ENCODE results near the gene HPS4.

HPS4 gene

GRCh38 chr22:26496456-26496855 is 12.9 kb upstream of the HPS4 start:
- DNase-seq (ENCODE audit: low spot score) = no peak

- no peak for DNase-seq (ENCODE audit: low spot score)
These were observed 10.9 kb upstream of the HPS4 start for GRCh38 chr22:26494506-26494905.

GRCh38 chr22:26492220-26492619 is 8.6 kb upstream of the HPS4 start:
- DNase-seq (ENCODE audit: low spot score) = no peak

DNA sequence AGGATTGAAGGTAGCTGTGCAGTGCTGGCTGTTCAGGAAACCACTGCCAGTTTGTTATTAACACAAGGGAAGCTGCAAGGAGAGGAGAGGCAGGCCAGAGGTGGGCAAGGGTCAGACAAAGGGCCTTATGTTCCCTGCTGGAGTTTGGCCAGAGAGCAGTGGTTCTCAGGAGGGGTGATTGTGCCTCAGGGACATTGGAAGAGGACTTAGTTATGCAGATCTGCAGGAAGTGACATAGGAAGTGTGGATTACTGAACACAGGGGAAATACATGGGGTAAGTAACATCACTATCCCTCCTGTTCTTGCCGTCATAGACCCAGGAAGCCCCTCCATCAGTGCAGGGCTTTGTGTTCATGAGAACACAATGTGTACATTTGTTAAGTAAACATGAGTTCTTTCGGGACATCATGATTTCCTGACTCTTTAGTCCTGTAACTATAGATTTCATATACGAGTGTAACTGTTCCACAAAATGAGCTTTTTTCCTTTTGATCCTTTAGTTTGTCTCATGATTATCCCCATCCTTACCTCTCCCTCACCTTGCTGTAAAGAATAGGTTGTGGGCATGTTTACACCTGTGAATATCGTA is 6.0 kb upstream of the HPS4 start:
- DNase-seq (ENCODE audit: low spot score) = no peak

- DNase-seq (ENCODE audit: low spot score) = no peak
These were observed 4.4 kb upstream of the HPS4 start for GRCh38 chr22:26487996-26488395.

DNA sequence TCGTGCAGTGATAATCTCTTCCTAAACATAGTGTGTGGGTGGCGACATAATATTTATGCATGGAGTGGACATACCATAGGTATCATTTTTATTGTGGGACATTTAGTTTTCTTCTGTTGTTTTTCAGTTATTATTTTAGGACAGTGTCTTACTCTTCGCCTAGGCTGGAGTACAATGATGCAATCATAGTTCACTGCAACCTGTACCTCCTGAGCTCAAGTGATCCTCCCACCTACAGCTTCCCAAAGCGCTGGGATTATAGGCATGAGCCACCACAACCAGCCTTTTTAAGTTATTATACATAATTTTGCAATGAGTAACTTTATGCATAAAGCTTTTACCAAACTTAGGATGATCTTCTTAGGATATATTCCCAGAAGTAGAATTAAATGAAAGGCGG is 2.8 kb upstream of the HPS4 start:
- DNase-seq (ENCODE audit: low spot score) = no peak

GRCh38 chr22:26485806-26486390 is 2.3 kb upstream of the HPS4 start:
- DNase-seq (ENCODE audit: low spot score) = no peak

DNA sequence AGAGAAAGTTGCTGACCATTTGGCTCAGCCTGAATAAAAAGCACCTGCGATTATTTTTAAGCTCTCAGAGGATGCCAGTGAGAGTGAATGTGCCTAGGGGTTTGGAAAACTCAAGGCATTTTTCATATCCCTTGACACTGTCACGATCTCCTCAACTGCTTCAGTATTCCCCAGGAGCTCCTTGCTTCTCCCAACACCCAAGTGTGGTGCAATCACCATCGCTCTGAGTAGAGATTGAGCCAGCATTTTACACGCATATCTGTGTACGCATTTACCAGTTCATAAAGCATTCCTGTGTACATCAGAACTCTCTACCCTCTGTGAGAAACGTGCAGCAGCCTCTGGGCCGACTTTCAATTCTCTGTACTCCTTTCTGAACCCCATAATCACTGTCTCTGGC is 1.4 kb upstream of the HPS4 start:
- no peak for DNase-seq (ENCODE audit: low spot score)

DNA sequence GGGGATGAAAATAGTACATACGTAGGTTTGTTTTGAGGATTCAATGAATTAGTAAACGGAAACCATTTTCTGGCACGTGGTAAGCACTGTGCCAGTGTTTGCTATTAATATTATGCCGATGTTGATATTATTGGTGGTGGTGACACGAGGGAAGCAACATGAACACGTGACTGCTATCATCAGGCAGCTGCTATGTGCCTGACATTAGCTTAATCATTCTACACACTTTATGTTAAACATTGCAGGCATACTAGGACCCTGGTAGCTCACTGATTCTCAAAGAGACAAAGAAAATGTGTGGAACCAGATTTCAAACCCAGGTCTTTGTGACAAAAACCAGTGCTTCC is 750 bp upstream of the HPS4 start:
- peak; percentile 30 for DNase-seq (ENCODE audit: low spot score)

DNA sequence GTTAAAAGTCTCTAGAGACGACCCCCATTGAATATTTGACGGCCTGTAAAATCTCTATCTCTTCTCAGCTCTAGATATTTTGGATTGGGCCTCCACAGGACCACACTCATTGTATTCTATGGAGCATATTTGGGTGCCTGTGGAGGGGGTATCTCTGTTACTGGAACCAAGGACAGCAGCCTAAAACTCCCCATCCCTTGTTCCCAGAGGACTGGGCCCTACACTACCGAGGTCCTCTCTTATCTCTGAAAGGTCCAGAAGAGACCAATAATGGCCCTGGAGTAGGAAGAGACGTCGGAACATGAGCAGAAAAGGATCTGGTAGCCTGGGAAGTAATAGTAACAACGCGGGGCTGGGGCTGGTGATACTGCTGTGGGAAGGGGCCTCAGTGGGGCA is 542 bp downstream of the HPS4 start:
- no peak for DNase-seq (ENCODE audit: low spot score)

- DNase-seq (ENCODE audit: low spot score) = peak; percentile 21
These were observed 1.4 kb downstream of the HPS4 start for GRCh38 chr22:26482161-26482560.

DNA sequence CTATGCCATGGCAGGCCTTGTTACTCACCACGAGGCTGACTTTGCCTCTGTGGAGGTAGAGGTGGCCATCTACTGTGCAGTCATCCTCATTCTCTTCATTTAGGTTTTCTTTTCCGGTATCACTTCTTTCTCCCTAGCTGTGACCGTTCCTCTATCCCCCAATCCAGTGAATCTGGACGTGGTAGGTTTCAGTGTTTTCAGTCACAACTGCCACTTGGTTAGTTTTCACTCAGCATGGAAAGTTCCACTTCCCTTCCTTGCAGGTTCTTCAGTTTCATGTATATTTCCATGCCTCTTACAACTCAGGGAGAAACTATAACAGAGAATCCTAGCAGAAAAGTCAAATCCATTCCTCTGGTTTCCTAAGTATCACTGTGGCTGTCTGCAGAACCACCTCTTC is 1.9 kb downstream of the HPS4 start:
- peak; percentile 47 for DNase-seq (ENCODE audit: low spot score)

DNA sequence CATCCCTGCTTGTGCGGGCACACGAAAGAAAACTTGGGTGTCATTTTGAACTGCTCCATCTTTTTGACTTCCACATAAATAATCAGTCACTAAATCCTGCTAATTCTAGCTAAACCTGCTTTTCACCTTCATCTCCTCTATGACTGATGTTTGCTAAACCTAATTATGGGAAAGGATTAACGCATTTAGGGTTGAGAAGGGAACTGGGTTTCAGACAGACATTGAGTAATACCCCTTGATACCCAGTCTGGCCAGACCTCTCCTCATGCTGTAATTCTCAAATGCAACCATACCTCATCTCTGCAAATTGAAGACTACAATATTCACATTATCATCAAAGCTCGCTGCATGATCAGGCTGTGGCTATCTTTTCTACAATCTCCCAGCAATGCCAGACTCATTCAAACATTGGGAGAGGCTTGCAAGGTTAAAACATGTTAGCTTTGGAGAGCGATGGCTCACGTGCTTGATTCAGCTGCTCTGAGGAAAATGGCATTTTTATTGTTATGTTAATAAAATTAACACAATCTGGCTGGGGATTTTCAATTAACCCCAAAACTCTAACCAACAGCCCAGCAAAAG is 2.4 kb downstream of the HPS4 start:
- DNase-seq (ENCODE audit: low spot score) = no peak

GRCh38 chr22:26480611-26480932 is 3.0 kb downstream of the HPS4 start:
- DNase-seq (ENCODE audit: low spot score) = no peak

DNA sequence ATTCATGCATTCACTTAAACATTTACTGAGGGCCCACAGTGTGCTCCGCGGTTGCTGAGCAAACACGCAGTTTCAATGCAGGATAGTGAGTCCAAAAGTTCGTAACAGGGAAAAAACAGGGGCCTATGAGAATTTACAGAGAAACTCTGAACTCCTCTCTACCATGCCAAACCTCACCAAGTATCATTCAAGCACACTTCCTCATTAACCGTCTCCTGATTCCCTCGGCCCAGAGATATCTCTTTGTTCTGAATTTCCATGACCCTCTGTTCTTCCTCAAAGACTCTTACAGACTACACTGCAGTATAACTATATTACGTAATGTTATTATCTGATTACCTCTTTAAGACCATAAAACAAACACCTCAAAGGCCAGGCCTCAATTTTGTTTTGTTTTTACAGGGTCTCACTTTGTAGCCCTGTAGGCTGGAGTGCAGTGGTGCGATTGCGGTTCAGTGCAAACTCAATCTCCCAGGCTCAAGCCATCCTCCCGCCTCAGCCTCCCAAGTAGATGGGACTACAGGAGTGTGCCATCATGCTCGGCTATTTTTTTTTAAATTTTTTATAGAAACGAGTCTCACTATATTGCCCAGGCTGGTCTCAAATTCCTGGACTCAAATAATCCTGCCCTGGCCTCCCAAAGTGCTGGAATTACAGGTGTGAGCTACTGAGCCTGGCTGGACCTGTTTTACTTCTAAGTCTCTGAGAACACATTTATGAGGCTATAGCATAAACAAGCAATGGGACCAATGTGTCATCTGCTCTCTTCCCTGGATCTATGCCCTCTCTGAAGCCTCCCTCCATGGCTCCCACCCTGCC is 3.6 kb downstream of the HPS4 start:
- no peak for DNase-seq (ENCODE audit: low spot score)

- DNase-seq (ENCODE audit: low spot score) = no peak
These were observed 4.4 kb downstream of the HPS4 start for GRCh38 chr22:26479043-26479791.

GRCh38 chr22:26477341-26477731 is 6.2 kb downstream of the HPS4 start:
- no peak for DNase-seq (ENCODE audit: low spot score)

DNA sequence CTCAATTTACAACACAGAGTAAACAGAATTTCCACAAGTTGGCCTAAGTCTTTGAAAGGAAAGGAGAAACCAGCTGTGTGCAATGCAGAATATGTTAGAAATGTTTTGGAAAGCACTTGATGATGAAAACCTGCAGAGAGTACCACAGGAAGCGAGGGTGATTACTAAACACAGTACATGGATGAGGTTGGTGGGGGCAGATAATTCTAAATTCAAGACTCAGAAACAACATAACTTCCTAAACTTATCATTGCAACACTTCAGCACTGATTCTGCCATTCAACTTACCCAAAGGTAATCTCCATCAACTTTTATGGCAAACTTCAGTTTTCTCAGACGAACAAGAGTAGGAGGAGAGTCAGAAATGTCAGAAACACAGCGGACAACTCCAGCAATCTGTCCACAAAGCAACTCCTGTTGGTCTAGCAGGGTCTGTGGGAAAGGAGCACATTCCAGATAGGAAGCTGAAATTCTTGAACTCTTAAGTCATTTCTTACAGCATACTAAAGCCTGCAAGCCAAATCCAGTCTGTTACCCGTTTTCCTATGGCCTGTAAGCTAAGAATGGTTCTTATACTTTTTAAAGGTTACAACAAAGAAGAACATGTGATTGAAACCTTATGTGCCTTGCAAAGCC is 6.8 kb downstream of the HPS4 start:
- peak; percentile 62 for DNase-seq (ENCODE audit: low spot score)

DNA sequence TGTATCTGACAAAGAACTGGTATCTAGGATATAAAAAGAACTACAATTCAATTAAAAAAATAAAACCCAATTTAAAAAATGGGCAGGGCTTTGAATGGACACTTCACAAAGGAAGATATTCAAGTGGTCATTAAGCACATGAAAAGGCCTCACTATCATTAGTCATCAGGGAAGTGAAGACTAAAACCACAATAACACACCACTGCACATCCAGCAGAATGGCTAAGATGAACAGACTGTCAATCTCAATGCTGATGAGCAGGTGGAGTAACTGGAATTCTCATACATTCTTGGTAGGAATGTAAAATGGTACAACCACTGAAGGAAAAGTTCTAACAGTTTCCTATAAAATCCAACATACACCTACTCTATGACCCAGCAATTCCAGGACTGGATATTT is 8.9 kb downstream of the HPS4 start:
- DNase-seq (ENCODE audit: low spot score) = no peak

GRCh38 chr22:26471522-26471921 is 12.1 kb downstream of the HPS4 start:
- DNase-seq (ENCODE audit: low spot score) = no peak

DNA sequence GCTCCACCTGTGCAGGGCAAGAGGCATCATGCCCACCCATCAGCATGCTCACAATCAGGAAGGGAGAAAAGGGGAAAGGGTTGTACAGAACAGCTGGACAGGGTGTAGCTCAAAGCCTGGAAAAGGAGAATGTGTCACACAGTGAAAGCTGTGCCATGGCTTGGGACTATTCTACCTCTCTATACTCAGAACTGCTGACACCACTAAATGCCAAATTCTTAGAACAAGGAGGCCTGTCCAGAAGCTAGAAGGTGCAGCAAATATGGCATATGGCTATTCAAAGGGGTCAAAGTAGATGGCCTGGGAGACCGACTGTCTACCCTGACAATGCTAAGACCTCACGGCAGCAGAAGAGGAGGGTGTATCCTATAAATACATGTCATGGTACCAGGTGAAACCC is 12.8 kb downstream of the HPS4 start:
- no peak for DNase-seq (ENCODE audit: low spot score)

GRCh38 chr22:26466196-26466595 is 17.4 kb downstream of the HPS4 start:
- DNase-seq (ENCODE audit: low spot score) = no peak

Measured in activated CD4-positive, alpha-beta T cell treated with anti-CD3 and anti-CD28 coated beads, Interleukin-2, Interleukin-4, amounts not matched to agents 100 ng/mL and 50 ng/mL, durations not matched to agents 16 hours and 8 hours (primary cell).